T-helper 1 cell treated with Interleukin-12 subunit alpha and Interleukin-12 subunit beta and Interleukin-4 antibody, amounts not matched to agents 30 μg/mL and 1 μg/mL, for 36 hours (primary cell): ENCODE data around the gene CHD5.
"Not testable (repeated sequence)": the region's sequence is repeated elsewhere in the genome, so short reads cannot be mapped to it uniquely, and the experiment has no call there.

Experiments used
- H3K27ac Mint-ChIP-seq: one replicate; pipeline ENCODE4 v1.8.0; 2021; ENCODE audit warnings: mild to moderate bottlenecking, mixed read lengths
- H3K27me3 Mint-ChIP-seq: one replicate; pipeline ENCODE4 v1.8.0; 2021; ENCODE audit warnings: low read depth, mixed read lengths
- H3K36me3 Mint-ChIP-seq: one replicate; pipeline ENCODE4 v1.8.0; 2021; ENCODE audit warnings: low read depth, mixed read lengths
- H3K4me1 Mint-ChIP-seq: one replicate; pipeline ENCODE4 v1.8.0; 2021; ENCODE audit warnings: low read depth, mixed read lengths
- H3K4me3 Mint-ChIP-seq: one replicate; pipeline ENCODE4 v1.8.0; 2021; ENCODE audit warnings: mild to moderate bottlenecking, moderate library complexity, mixed read lengths
- H3K9me3 Mint-ChIP-seq: one replicate; pipeline ENCODE4 v1.8.0; 2021; ENCODE audit warnings: mixed read lengths

CHD5 gene

GRCh38 chr1:6180268-6180706 is at the start of gene CHD5:
Gene CHD5, minus strand, starts transcription at chr1:6180321. Its CDS starts 298 bp downstream, at chr1:6180023.
- H3K27me3 Mint-ChIP-seq, result peaks cover 54% of the 10 kb centered on the region
- peak within 1 kb of the TSS; percentile 54 for H3K4me3 Mint-ChIP-seq
- no peak within 1 kb of the TSS for H3K27ac Mint-ChIP-seq
- H3K36me3 Mint-ChIP-seq, result peaks cover 6% of the 10 kb centered on the region
- H3K4me1 Mint-ChIP-seq, result peaks cover 9% of the 10 kb centered on the region
- no peaks in the 10 kb centered on the region for H3K9me3 Mint-ChIP-seq

GRCh38 chr1:6225651-6226050 is 45.5 kb upstream of the CHD5 start:
- no peak overlapping the region for H3K4me3 Mint-ChIP-seq
- H3K9me3 Mint-ChIP-seq, result no peaks in the 10 kb centered on the region
- no peak overlapping the region for H3K27ac Mint-ChIP-seq
- peaks cover 29% of the 10 kb centered on the region for H3K36me3 Mint-ChIP-seq
- H3K4me1 Mint-ChIP-seq, result no peaks in the 10 kb centered on the region
- no peaks in the 10 kb centered on the region for H3K27me3 Mint-ChIP-seq

GRCh38 chr1:6224718-6225117 is 44.6 kb upstream of the CHD5 start:
- Mint-ChIP-seq H3K27me3 (no peaks in the 10 kb centered on the region), H3K27ac (no peak overlapping the region), H3K9me3 (no peaks in the 10 kb centered on the region), H3K36me3 (peaks cover 26% of the 10 kb centered on the region), H3K4me3 (no peak overlapping the region), H3K4me1 (no peaks in the 10 kb centered on the region)

GRCh38 chr1:6223617-6224016 is 43.5 kb upstream of the CHD5 start:
- Mint-ChIP-seq H3K4me1 (peaks cover under 1% of the 10 kb centered on the region), H3K27ac (no peak overlapping the region), H3K36me3 (peaks cover 25% of the 10 kb centered on the region), H3K4me3 (no peak overlapping the region), H3K27me3 (no peaks in the 10 kb centered on the region), H3K9me3 (no peaks in the 10 kb centered on the region)

- no peak overlapping the region for H3K27ac Mint-ChIP-seq
- H3K27me3 Mint-ChIP-seq, result no peaks in the 10 kb centered on the region
- peaks cover 25% of the 10 kb centered on the region for H3K36me3 Mint-ChIP-seq
- no peaks in the 10 kb centered on the region for H3K9me3 Mint-ChIP-seq
- H3K4me1 Mint-ChIP-seq, result peaks cover 2% of the 10 kb centered on the region
- no peak overlapping the region for H3K4me3 Mint-ChIP-seq
These were observed 42.5 kb upstream of the CHD5 start for GRCh38 chr1:6222636-6223035.

GRCh38 chr1:6221210-6221784 is 41.2 kb upstream of the CHD5 start:
- Mint-ChIP-seq H3K4me1 (peaks cover 2% of the 10 kb centered on the region), H3K27me3 (no peaks in the 10 kb centered on the region), H3K27ac (no peak overlapping the region), H3K4me3 (no peak overlapping the region), H3K9me3 (no peaks in the 10 kb centered on the region), H3K36me3 (peaks cover 20% of the 10 kb centered on the region)

- Mint-ChIP-seq H3K27me3 (no peaks in the 10 kb centered on the region), H3K4me3 (no peak overlapping the region), H3K4me1 (peaks cover 6% of the 10 kb centered on the region), H3K36me3 (peaks cover 17% of the 10 kb centered on the region), H3K9me3 (no peaks in the 10 kb centered on the region), H3K27ac (no peak overlapping the region)
These were observed 40.1 kb upstream of the CHD5 start for GRCh38 chr1:6220236-6220635.

DNA sequence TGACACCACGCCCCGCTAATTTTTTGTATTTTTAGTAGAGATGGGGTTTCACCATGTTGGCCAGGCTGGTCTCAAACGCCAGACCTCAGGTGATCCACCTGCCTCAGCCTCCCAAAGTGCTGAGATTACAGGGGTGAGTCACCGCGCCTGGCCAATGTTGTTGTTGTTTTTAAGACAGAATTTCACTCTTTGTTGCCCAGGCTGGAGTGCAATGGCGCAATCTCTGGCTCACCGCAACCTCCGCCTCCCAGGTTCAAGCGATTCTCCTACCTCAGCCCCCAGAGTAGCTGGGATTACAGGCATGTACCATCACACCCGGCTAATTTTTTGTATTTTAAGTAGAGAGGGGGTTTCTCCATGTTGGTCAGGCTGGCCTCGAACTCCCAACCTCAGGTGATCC is 39.5 kb upstream of the CHD5 start:
- peaks cover 17% of the 10 kb centered on the region for H3K36me3 Mint-ChIP-seq
- H3K27me3 Mint-ChIP-seq, H3K27ac Mint-ChIP-seq, H3K9me3 Mint-ChIP-seq, H3K4me3 Mint-ChIP-seq, H3K4me1 Mint-ChIP-seq: not testable (repeated sequence)

DNA sequence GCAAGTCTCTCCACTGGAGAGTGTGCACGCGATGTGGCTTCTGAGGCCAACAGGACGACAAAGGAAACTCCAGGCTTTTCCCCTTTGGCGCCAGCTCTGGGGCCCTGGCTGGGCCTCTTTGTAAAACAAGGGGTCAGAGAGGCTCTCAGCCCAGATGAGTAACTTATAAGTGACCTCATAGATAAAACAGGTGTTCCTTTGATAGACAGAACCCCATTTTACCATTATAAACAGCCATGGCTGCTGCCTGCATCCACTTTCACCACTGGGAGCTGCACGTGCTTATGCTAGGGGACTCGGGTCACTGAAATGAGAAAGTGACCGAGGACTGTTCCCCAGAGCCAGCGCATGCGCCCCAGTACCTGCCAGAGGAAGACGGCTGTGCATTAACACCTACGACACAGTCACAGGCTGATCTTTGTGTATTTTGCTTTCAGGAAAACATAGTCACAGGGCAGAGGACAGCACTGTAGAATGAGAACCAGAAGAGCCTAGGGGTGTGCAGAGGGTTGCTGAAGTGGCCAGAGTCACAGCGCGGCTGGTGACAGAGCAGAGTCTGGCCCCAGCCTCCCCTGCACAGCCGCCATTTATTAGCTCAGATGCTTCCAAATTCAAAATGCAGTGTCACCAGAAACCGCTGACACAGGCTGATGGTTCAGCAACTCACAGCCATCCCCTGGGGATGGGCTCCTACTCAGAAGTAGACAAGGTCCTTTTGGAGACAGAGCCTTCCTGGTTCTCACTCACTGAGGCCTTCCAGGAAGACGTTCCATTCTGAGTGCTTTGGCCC is 38.4 kb upstream of the CHD5 start:
- no peak overlapping the region for H3K4me3 Mint-ChIP-seq
- H3K27me3 Mint-ChIP-seq, result no peaks in the 10 kb centered on the region
- H3K36me3 Mint-ChIP-seq, result peaks cover 11% of the 10 kb centered on the region
- no peaks in the 10 kb centered on the region for H3K9me3 Mint-ChIP-seq
- peaks cover 6% of the 10 kb centered on the region for H3K4me1 Mint-ChIP-seq
- H3K27ac Mint-ChIP-seq, result no peak overlapping the region

GRCh38 chr1:6212193-6212959 is 32.3 kb upstream of the CHD5 start:
- no peaks in the 10 kb centered on the region for H3K27me3 Mint-ChIP-seq
- H3K36me3 Mint-ChIP-seq, result peaks cover 26% of the 10 kb centered on the region
- no peaks in the 10 kb centered on the region for H3K9me3 Mint-ChIP-seq
- H3K4me1 Mint-ChIP-seq, result peaks cover 9% of the 10 kb centered on the region
- no peak overlapping the region for H3K27ac Mint-ChIP-seq
- no peak overlapping the region for H3K4me3 Mint-ChIP-seq

GRCh38 chr1:6211731-6212130 is 31.6 kb upstream of the CHD5 start:
- Mint-ChIP-seq H3K4me1 (peaks cover 11% of the 10 kb centered on the region), H3K9me3 (no peaks in the 10 kb centered on the region), H3K27ac (no peak overlapping the region), H3K36me3 (peaks cover 29% of the 10 kb centered on the region), H3K4me3 (no peak overlapping the region), H3K27me3 (no peaks in the 10 kb centered on the region)

- H3K27ac Mint-ChIP-seq, result no peak overlapping the region
- H3K9me3 Mint-ChIP-seq, result no peaks in the 10 kb centered on the region
- peaks cover 12% of the 10 kb centered on the region for H3K4me1 Mint-ChIP-seq
- no peaks in the 10 kb centered on the region for H3K27me3 Mint-ChIP-seq
- no peak overlapping the region for H3K4me3 Mint-ChIP-seq
- H3K36me3 Mint-ChIP-seq, result peaks cover 30% of the 10 kb centered on the region
These were observed 30.7 kb upstream of the CHD5 start for GRCh38 chr1:6210591-6211355.

GRCh38 chr1:6209661-6210580 is 29.8 kb upstream of the CHD5 start:
- Mint-ChIP-seq H3K36me3 (peaks cover 26% of the 10 kb centered on the region), H3K9me3 (no peaks in the 10 kb centered on the region), H3K4me3 (peak overlapping the region; percentile 0), H3K4me1 (peaks cover 12% of the 10 kb centered on the region), H3K27ac (no peak overlapping the region), H3K27me3 (no peaks in the 10 kb centered on the region)
